Activated T-cell treated with anti-CD3 and anti-CD28 coated beads for 4 hours (primary cell): ENCODE data around the gene THADA.
"Not testable (repeated sequence)": the region's sequence is repeated elsewhere in the genome, so short reads cannot be mapped to it uniquely, and the experiment has no call there.

ENCODE experiments used
- DNase-seq: peaks from one replicate; pipeline ENCODE4 v3.0.0-alpha.2; 2020

Gene THADA

DNA sequence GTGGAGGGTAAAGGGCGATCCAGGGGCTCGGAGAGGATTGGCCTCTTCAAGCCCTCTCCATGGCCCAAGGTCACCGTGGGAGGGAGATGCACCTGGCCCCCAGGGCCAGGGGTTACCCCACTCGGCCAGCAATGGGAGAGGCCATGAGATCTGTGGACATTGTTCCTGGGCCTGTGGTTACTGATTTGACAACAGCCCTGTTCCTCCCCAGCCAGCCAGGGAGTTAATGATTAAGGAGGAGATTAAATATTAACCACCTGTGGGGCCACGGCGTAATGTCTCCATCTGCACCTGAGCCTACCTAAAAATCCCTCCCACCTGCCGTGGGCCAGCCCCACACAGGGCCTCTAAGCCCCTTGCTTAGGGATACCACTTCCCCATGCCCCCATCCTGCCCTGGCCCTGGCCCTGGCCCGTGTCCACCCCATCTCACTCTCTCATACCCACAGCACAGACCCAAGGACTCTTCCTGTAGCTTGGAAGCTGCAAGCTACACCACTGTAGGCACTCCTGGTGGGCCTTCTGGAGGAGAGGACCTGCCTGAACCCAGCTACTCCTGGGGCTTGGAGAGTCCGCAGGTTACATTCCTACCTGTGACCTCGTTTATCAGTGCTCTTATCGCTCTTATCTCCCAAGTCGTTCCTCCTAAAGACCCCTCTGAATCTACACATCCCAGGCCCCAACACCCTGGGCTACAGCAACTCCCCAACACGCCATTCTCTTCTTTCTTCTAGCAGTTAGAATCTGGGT, 401.5 kb downstream of the THADA start:
- DNase-seq = no peak

DNA sequence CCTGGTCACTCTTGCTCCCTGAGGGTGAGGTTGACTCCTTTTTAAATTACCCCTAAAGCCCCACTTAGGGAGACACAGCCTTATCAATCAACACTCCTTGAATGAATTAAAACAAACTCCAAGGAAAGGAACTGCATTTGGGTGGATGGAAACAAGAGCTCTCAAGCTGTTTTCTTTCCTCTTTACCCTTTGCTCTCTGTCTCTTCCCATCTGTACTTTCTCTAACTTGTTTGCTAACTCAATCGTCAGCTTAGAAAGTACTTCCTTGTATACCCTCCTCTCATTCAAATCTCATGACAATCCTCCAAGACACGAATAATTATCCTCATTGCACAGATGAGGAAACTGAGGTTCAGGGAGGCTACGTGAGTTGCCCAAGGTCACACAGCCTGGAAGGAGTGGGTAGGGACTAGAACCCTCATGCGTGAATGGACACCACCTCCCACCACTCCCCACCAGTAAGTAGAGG, 402.2 kb downstream of the THADA start:
- DNase-seq = no peak

DNA sequence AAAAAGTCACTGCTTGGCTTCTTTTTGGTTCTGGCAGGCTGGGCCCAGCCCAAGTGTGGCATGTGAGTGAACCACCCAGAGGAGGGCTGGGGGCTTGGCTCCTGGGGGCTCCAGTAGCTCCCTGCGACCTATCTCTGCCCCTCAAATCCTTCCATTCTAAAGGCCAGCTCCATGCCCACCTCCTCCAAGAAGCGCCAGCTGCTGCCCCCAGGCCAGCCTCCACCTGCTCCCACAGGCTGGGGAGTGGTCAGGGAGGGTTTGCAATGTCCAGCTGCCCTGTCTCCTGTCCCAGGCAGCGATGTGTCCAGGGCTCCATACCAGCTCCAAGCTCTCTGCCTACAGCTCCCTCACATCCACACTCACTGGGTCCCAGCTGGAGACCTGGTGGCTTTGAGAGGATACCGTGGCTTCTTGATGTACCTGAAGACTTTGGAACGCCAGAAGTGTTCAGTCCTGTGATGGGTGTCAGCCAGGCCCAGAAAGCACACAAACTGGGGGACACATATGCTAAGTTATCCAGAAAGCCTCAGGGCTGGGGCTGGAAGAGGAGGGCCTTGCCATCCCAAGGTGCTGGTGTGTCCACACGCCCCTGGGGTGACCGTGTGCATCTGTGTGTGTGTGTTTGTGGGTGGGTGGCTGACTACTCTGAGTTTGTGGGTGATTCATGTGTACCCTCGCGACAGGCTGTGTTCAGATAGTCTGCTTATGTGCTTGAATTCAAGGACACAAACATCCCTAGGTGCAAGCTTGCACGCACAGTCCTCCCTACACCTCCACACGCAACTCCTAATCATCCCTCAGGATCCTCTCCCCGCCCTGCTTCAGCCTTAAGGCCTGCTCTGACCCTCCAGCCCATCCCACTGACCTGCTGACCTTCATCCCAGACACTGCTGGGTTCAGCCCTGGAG, 402.8 kb downstream of the THADA start:
- no peak for DNase-seq

DNA sequence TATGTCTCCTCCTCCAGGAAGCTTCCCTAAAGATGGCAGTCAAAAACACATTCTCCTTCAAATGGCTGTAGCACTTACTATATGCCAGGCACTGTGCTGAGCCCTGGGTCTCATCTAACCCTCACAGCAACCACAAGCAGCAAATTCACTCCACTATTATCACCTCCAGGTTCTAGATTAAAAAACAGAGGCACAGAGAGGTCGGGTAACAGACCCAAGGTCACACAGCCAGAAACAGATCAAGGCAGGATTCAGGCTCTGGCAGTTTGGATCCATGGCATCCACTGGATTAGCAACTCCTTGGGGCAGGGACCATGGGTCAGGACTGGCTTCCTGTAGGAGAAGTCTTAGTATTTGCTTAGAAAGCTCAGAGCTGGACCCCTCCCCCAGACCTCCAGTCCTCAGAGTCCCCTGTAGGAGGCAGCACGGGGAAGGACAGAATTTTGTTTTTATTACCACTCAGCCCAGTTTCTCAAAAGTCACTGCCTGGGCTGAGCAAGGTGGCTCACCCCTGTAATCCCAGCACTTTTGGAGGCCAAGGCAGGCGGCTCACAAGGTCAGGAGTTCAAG, 403.8 kb downstream of the THADA start:
- no peak for DNase-seq

DNA sequence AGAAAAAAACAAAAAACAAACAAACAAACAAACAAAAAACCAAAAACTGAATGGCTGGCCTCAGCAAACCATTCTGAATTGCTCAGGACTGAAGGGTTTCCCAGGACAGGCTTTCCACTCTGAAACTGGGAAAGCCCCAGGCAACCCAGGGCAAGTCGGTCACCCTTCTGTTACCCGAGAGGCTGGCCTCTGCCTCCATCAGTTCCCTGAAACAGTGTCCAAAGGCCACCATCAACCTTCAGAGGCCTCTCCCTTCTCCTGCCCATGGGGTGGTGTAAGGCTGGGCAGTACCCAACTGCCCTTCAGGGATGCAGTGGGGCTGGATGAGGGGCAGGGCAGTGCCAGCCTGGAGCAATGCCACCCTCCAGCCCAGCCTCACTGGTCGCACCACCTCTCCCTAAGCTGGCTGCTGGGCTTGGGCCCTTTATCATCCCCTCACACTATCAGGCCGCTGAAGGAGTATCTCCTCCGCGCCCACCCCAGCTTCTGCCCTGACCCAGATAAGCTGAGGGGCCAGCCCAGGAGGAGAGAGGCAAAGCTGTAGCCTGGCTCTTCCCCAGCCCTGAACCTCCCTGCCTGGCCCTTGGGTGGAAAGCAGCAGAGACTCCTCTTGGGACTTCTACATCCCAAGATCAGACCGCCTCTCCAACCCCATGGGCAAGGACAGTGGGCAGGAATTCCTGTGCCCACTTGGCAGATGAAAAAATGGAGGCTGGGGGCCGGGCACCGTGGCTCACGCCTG, 405.4 kb downstream of the THADA start:
- no peak for DNase-seq

DNA sequence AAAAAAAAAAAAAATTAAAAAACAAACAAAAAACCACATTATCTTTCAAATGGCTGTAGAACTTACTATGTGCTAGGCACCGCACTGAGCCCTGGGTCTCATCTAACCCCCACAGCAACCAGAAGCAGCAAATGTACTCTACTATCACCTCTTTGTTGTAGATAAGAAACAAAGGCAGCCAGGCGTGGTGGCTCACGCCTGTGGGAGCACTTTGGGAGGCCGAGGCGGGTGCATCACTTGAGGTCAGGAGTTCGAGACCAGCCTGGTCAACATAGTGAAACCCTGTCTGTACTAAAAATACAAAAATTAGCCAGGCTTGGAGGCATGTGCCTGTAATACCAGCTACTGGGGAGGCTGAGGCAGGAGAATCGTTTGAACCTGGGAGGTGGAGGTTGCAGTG, 406.0 kb downstream of the THADA start:
- DNase-seq = not testable (repeated sequence)

DNA sequence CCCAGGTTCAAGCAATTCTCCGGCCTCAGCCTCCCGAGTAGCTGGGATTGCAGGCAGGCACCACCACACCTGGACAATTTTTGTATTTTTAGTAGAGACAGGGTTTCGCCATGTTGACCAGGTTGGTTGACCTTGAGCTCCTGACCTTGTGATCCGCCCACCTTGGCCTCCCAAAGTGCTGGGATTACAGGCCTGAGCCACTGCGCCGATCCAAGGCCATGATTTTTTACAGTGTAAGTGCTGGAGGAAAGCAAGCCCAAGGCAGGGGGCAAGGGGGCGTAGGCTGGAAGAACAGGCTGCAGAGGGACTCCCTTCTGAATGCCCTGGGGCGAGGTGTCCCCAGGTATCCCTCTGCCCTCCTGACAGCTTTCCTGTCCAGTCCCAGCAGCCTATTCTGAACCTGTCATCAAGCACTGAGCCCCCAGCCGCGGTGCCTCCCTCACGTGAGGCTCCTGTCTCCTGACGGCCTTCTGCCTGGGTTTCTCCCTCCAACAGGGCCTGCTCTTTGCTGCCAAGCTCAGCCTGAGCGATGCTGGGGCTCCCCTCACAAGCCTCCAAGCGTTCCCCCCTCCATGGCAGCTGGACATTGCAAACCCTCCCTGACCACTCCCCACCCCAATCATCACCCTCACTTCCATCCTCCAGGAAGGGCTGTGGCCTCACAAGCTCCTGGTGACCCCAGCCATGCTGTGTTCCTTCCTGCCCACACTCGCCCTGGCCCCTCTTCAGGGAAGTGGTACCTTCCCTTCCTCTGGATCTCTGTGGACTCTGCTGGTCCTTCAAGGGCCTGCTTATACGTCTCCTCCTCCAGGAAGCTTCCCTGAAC, 407.1 kb downstream of the THADA start:
- DNase-seq = no peak

DNA sequence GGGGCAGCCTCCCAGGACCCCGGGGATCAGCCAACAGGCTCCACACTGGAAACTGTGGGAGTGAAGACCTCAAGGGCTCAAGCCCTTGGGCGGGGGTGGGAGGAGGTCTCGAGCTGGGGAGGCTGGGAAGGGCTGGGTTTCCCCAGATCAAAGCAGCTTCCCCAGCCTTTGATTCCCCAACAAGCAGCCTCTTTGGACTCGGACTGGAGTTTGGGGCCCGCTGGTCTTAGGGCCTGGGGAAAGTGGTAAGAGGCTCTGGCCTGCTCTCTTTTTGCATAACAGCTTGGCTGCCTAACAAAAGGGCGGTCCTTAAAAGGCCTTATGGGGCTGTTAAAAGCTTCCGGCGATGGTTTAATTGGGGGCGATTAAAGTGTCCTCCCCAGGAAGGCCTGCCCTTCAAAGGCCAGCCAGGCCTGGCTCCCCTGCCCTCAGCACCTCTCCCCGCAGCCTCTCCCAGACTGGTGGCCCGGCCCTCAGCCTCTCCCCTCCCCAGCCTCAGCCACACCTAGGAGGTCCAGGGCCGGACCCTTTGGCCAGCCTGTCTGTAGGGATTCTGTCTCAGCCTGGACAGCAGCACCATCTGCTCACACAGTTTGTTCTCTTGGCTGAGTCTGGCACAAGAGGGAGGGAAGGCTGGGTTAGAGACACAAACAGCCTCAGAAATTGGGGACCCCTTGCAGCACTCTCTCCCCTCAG, 409.0 kb downstream of the THADA start:
- DNase-seq = no peak

DNA sequence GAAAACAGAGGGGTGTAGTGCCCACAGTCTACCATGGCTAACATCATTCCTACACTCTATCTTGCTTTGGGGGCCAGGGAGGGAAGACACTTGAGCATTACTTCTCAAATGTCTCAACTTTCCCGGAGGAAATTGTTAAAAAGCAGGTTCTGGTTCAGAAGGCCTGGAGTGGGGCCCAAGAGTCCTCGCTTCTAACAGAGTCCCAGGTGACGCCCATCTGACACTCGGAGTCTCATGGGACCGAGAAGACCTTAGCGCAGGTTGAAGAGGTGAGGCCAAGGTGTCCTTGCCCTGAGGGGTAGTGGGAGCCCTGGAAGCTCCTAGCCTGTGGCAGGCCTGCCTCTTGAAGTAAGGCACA, 409.5 kb downstream of the THADA start:
- no peak for DNase-seq

DNA sequence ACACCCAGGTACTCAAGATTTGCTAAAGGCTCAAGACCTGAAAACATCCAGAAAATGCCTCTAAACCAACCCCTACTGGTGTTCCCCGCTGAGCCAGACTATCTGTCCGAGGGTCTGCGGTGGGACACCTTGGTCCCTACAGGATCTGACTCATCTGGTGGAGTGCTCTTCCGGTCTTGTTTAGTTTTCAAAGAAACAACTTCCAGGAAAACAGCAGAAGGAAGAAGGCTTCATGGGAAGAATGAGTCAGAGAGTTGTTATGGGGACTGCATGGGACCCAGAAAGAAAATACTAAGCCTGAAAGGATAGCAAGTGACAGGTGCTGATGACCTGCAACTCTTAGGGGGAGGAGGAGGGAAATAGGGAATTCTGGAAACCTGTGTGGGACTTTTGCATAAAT, 410.7 kb downstream of the THADA start:
- DNase-seq = no peak

DNA sequence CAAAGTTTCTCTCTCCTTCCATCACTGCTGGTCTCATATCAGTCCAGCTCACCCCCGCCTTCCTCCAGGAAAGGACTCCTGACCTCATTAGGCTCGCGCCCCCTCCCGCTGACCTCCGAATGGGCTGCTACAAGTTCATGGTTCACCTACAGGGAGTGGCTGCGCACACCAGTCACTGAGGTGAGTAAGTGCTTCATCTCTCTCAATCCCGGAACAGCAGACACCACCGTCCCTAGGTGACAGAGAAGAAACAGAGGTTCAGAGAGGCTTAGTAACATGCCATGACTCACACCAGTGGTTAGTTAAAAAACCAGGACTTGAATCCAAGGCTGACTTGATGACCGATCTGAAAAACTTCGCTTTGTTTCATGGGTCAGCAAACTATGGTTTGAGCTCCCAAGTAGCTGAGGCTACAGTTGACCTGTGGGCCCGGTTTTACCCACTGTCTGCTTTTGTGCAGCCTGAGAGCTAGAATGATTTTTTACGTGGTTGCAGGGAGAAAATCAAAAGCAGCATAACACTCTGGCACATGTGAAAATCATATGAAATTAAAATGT, 411.4 kb downstream of the THADA start:
- no peak for DNase-seq

DNA sequence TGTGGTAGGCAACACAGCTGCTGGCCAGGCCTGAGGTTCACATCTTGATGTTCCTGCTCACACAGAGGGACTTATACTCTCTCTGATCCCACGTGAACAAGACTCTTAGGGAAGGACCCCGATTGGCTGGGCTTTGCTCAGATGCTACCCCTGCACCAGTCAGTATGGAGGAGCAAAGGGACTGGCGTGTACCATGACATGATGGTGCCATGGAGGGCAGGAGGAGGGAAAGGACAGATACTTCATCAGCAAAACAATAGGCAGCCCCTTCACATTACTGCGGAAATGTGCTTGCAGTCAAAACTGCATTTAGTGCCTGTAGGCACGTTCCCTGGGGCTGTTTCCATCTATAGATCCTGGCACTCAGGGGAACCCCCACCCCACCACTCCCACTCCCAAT, 412.1 kb downstream of the THADA start:
- DNase-seq = no peak

DNA sequence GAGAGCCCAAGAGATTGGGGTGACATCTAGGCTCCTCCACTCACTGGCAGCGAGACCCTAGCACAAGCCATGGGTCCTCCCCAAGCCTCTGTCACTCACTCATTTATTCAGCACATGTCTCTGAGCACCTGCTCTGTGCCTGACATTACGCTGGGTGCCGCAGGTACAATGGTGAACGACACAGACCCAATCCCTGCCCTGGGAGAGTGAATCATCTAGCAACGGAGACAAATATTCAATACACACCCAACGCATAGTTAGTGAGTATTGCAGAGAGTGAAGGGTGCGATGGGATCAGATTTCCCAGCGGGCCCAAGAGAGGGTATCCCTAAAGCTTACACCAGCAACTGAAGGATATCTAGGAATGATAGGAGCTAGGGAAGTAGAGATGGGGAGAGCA, 414.9 kb downstream of the THADA start:
- DNase-seq = no peak
